CD4-positive, CD25-positive, alpha-beta regulatory T cell (primary cell): ENCODE results near the gene JAG1. TPM values are rescaled to one million over a fixed set of nuclear protein-coding genes. Genes with fewer than 3 reads are reported as not detected.

Experiments used
- ATAC-seq, 2 donors: fragments of 150-1000 bp; cut with Tn5 transposase; one replicate each; pipeline ENCODE4 v1.10.0; 2021; ENCODE audit warnings: low read depth in 2 of 2, moderate number of reproducible peaks in 2 of 2, moderate library complexity in 1 of 2
- DNase-seq, 3 donors: peaks; one replicate each; pipeline versions ENCODE4 v3.0.0 to v3.0.0-alpha.2; 2012 to 2022; ENCODE audit warnings: mixed read lengths in 1 of 3
- H3K27ac ChIP-seq: one replicate; pipeline ENCODE4 v1.7.0; 2013; ENCODE audit warnings: mild to moderate bottlenecking, low read length; ENCODE audit not compliant: insufficient read depth, poor library complexity, severe bottlenecking
- H3K27me3 ChIP-seq: one replicate; pipeline ENCODE4 v1.7.0; 2013; ENCODE audit warnings: low read length; ENCODE audit not compliant: control insufficient read depth, insufficient read depth
- H3K36me3 ChIP-seq: one replicate; pipeline ENCODE4 v1.7.0; 2013; ENCODE audit warnings: mild to moderate bottlenecking, low read length, moderate library complexity; ENCODE audit not compliant: control insufficient read depth, insufficient read depth
- H3K4me1 ChIP-seq: 2 replicates; pipeline ENCODE4 v1.7.0; 2013; ENCODE audit warnings: mild to moderate bottlenecking, low read length; ENCODE audit not compliant: insufficient read depth, control insufficient read depth, poor library complexity, severe bottlenecking
- H3K4me3 ChIP-seq: one replicate; pipeline ENCODE4 v1.7.0; 2013; ENCODE audit warnings: low read depth, mild to moderate bottlenecking, low read length, moderate library complexity
- H3K9me3 ChIP-seq, 2 experiments: 1 replicate in 1 of 2; 2 replicates in 1 of 2; pipeline ENCODE4 v1.7.0; 2013; ENCODE audit warnings: low read length in 2 of 2, mild to moderate bottlenecking in 1 of 2, moderate library complexity in 1 of 2; ENCODE audit not compliant: control insufficient read depth in 2 of 2
- H3K27ac Mint-ChIP-seq, 3 donors: one replicate each; pipeline ENCODE4 v1.8.0; 2020 to 2022; ENCODE audit warnings: mild to moderate bottlenecking in 3 of 3, mixed read lengths in 3 of 3, moderate library complexity in 2 of 3
- H3K27me3 Mint-ChIP-seq: one replicate; pipeline ENCODE4 v1.8.0; 2022; ENCODE audit warnings: mild to moderate bottlenecking, mixed read lengths
- H3K36me3 Mint-ChIP-seq: one replicate; pipeline ENCODE4 v1.8.0; 2020; ENCODE audit warnings: mixed read lengths
- H3K4me1 Mint-ChIP-seq, 4 donors: one replicate each; pipeline ENCODE4 v1.8.0; 2020 to 2022; ENCODE audit warnings: mixed read lengths in 4 of 4, mild to moderate bottlenecking in 1 of 4
- H3K4me3 Mint-ChIP-seq, 4 donors: one replicate each; pipeline ENCODE4 v1.8.0; 2020 to 2022; ENCODE audit warnings: mild to moderate bottlenecking in 4 of 4, mixed read lengths in 4 of 4, moderate library complexity in 3 of 4
- H3K9me3 Mint-ChIP-seq, 7 donors: one replicate each; pipeline ENCODE4 v1.8.0; 2020 to 2022; ENCODE audit warnings: mixed read lengths in 7 of 7, mild to moderate bottlenecking in 3 of 7, moderate library complexity in 2 of 7
- polyA plus RNA-seq, 4 donors: library from polyadenylated mRNA; unstranded; fragments of 300-500 nt; fragmentation: Illumina TruSeq; gene quantifications; one replicate each; pipeline ENCODE4 v1.2.3, GENCODE V29; 2021
- total RNA-seq: library from RNA; stranded (reverse); gene quantifications from one replicate; pipeline ENCODE4 v1.2.3, GENCODE V29; 2022

The JAG1 gene
- total and polyA plus RNA-seq, 5 donors from 2014 or later: 0.03 to 0.30 (median 0.05) TPM; not detected in 1

- Histone ChIP-seq H3K27me3 (peaks cover 8% of the 10 kb centered on the region), H3K4me1 (no peaks in the 10 kb centered on the region), H3K9me3 (no peaks in the 10 kb centered on the region), H3K27ac (no peak overlapping the region), H3K36me3 (no peaks in the 10 kb centered on the region), H3K4me3 (no peak overlapping the region)
- no peak overlapping the region for H3K27ac Mint-ChIP-seq
- H3K9me3 Mint-ChIP-seq: peaks cover 0 to 1% (median 0%) of the 10 kb centered on the region in 7 donors
- H3K36me3 Mint-ChIP-seq: no peaks in the 10 kb centered on the region
- H3K4me1 Mint-ChIP-seq: no peaks in the 10 kb centered on the region
- ATAC-seq (no peak), DNase-seq (no peak)
- H3K4me3 Mint-ChIP-seq: no peak overlapping the region
- peaks cover 23% of the 10 kb centered on the region for H3K27me3 Mint-ChIP-seq
These were observed 14.7 kb downstream of the JAG1 start for GRCh38 chr20:10658876-10659632.

- H3K27me3 ChIP-seq: peaks cover 10% of the 10 kb centered on the region
- H3K27ac ChIP-seq: no peak overlapping the region
- Mint-ChIP-seq H3K36me3 (no peaks in the 10 kb centered on the region), H3K4me1 (no peaks in the 10 kb centered on the region), H3K27ac (no peak overlapping the region), H3K9me3 (peaks cover 0 to 2% (median 0%) of the 10 kb centered on the region in 7 donors), H3K4me3 (no peak overlapping the region), H3K27me3 (peaks cover 23% of the 10 kb centered on the region)
- no peaks in the 10 kb centered on the region for H3K4me1 ChIP-seq
- H3K36me3 ChIP-seq: no peaks in the 10 kb centered on the region
- no peak for ATAC-seq
- no peak for DNase-seq
- no peak overlapping the region for H3K4me3 ChIP-seq
- no peaks in the 10 kb centered on the region for H3K9me3 ChIP-seq
These were observed 15.6 kb downstream of the JAG1 start for GRCh38 chr20:10658051-10658823.

GRCh38 chr20:10657453-10657852 is 16.3 kb downstream of the JAG1 start:
- no peak overlapping the region for H3K27ac ChIP-seq
- H3K36me3 Mint-ChIP-seq: no peaks in the 10 kb centered on the region
- peaks cover 6% of the 10 kb centered on the region for H3K27me3 ChIP-seq
- no peak overlapping the region for H3K4me3 ChIP-seq
- ATAC-seq: no peak
- H3K9me3 ChIP-seq: no peaks in the 10 kb centered on the region
- no peaks in the 10 kb centered on the region for H3K36me3 ChIP-seq
- no peak for DNase-seq
- no peak overlapping the region for H3K4me3 Mint-ChIP-seq
- H3K4me1 Mint-ChIP-seq: no peaks in the 10 kb centered on the region
- H3K9me3 Mint-ChIP-seq: peaks cover 0 to 3% (median 0%) of the 10 kb centered on the region in 7 donors
- no peaks in the 10 kb centered on the region for H3K4me1 ChIP-seq
- no peak overlapping the region for H3K27ac Mint-ChIP-seq
- H3K27me3 Mint-ChIP-seq: peaks cover 15% of the 10 kb centered on the region

- H3K36me3 Mint-ChIP-seq: no peaks in the 10 kb centered on the region
These were observed 17.8 kb downstream of the JAG1 start for GRCh38 chr20:10655720-10656669.

GRCh38 chr20:10654630-10655029 is 19.2 kb downstream of the JAG1 start:
- no peaks in the 10 kb centered on the region for H3K9me3 ChIP-seq
- no peak overlapping the region for H3K4me3 Mint-ChIP-seq
- peaks cover 19% of the 10 kb centered on the region for H3K27me3 Mint-ChIP-seq
- H3K4me1 Mint-ChIP-seq: no peaks in the 10 kb centered on the region
- H3K4me3 ChIP-seq: no peak overlapping the region
- DNase-seq (no peak), ATAC-seq (no peak)
- H3K36me3 ChIP-seq: no peaks in the 10 kb centered on the region
- H3K27ac Mint-ChIP-seq: no peak overlapping the region
- H3K27ac ChIP-seq: no peak overlapping the region
- no peaks in the 10 kb centered on the region for H3K36me3 Mint-ChIP-seq
- H3K9me3 Mint-ChIP-seq: peaks cover 0 to 2% (median 0%) of the 10 kb centered on the region in 7 donors
- H3K4me1 ChIP-seq: no peaks in the 10 kb centered on the region
- peaks cover 2% of the 10 kb centered on the region for H3K27me3 ChIP-seq

More at GRCh38 chr20:10655720-10656669, 17.8 kb downstream of the JAG1 start:
- Histone ChIP-seq H3K4me3 (no peak overlapping the region), H3K4me1 (no peaks in the 10 kb centered on the region), H3K9me3 (no peaks in the 10 kb centered on the region), H3K27me3 (peaks cover 2% of the 10 kb centered on the region), H3K36me3 (no peaks in the 10 kb centered on the region), H3K27ac (no peak overlapping the region)
- Mint-ChIP-seq H3K4me3 (no peak overlapping the region), H3K4me1 (no peaks in the 10 kb centered on the region), H3K9me3 (peaks cover 0 to 2% (median 0%) of the 10 kb centered on the region in 7 donors), H3K27me3 (peaks cover 19% of the 10 kb centered on the region), H3K27ac (no peak overlapping the region)
- DNase-seq (no peak), ATAC-seq (no peak)

- H3K36me3 Mint-ChIP-seq: no peaks in the 10 kb centered on the region
- DNase-seq (no peak), ATAC-seq (no peak)
- no peak overlapping the region for H3K4me3 ChIP-seq
- H3K27me3 ChIP-seq: peaks cover 2% of the 10 kb centered on the region
- no peak overlapping the region for H3K27ac ChIP-seq
- H3K36me3 ChIP-seq: no peaks in the 10 kb centered on the region
- no peak overlapping the region for H3K4me3 Mint-ChIP-seq
- H3K9me3 ChIP-seq: no peaks in the 10 kb centered on the region
- H3K4me1 ChIP-seq: no peaks in the 10 kb centered on the region
- H3K27me3 Mint-ChIP-seq: peaks cover 17% of the 10 kb centered on the region
- no peaks in the 10 kb centered on the region for H3K4me1 Mint-ChIP-seq
- H3K9me3 Mint-ChIP-seq: peaks cover 0 to 2% (median 0%) of the 10 kb centered on the region in 7 donors
- H3K27ac Mint-ChIP-seq: no peak overlapping the region
These were observed 19.6 kb downstream of the JAG1 start for GRCh38 chr20:10654250-10654610.

GRCh38 chr20:10653599-10654249 is 20.1 kb downstream of the JAG1 start:
- Histone ChIP-seq H3K27me3 (peaks cover 2% of the 10 kb centered on the region), H3K9me3 (no peaks in the 10 kb centered on the region), H3K36me3 (no peaks in the 10 kb centered on the region), H3K4me3 (no peak overlapping the region), H3K4me1 (no peaks in the 10 kb centered on the region), H3K27ac (no peak overlapping the region)
- Mint-ChIP-seq H3K4me3 (no peak overlapping the region), H3K9me3 (peaks cover 0 to 2% (median 0%) of the 10 kb centered on the region in 7 donors), H3K27me3 (peaks cover 14% of the 10 kb centered on the region), H3K36me3 (no peaks in the 10 kb centered on the region), H3K27ac (no peak overlapping the region), H3K4me1 (no peaks in the 10 kb centered on the region)
- ATAC-seq: no peak
- no peak for DNase-seq
